ENCODE results near the gene C6orf141.

The C6orf141 gene

DNA sequence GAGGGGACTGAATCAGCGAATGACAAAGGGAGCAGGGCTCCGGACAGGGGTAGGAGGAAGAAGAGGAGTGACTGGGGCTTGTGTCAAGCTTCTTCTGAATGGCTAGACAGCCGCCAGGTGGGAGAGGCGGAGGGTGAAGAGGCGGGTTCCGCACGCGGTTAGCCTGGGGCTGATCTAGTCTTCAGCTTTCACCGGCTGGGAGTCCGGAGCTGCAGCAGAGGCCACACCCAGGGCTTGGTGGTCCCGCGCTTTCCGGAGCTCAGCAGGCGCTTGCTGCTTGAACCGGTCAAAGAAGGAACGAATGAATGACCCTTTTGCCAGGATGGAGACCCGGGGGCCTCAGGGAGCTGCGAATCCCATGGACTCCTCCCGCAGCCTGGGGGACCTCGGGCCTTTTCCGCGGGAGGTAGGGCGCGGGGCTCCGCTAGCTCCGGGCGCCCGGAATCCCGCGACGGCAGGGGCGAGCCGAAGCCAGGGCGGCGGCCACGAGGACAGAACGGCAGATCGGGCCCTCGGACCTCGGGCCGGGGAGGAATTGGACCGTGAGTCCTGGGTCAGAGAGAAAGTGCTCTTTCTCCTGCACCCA is at the start of gene C6orf141:
Gene C6orf141 (plus strand): TSS at position 177 of the 586 bp plus-strand sequence. CDS start 125 bp downstream, at position 302.
- DNase-seq (ENCODE audit: low read depth) = no peak

DNA sequence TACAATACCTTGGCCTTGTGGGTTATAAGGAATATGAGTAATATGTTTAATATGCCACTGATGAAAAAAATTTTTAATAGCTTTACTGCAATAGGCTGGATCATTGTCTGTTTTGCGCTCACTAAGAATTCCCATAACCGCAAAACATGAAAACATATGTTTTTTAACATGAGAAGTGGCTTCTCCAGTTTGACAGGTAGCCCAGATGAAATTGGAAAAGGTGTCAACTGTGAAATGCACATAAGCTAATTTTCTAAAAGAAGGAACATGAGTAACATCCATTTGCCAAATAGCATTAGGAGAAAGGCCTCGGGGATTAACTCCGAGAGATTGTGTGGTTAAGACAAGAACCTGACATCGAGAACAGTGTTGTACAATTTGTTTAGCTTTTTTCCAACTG is 45.8 kb upstream of the C6orf141 start:
- no peak for DNase-seq (ENCODE audit: low read depth)

DNA sequence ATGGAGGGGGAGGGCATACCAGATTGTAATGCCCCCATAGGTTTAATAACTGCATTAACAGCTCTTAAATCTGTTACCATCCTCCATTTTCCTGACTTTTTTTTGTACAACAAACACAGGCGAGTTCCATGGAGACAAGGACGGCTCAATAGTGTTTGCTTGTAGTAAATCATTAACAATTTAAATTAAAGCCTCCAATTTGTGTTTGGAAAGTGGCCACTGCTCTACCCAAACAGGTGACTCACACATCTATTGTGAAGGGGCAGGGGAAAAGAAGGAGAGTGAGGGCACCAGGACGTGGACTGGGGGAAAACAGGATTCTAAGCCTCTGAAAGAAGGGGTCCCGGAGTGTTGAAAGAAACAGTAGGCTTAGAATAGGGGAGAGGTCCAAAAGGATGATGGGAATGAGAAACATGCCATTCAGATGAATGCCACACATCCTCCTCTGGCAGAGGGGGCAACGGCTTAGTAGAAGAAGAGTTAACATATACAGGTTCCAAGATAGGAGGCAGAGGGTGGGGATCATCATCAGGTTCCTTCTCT is 43.8 kb upstream of the C6orf141 start:
- DNase-seq (ENCODE audit: low read depth) = no peak

- DNase-seq (ENCODE audit: low read depth) = no peak
Observed at GRCh38 chr6:49509342-49509741, 41.1 kb upstream of the C6orf141 start.

GRCh38 chr6:49513153-49513989 is 37.1 kb upstream of the C6orf141 start:
- DNase-seq (ENCODE audit: low read depth) = peak; percentile 44

- DNase-seq (ENCODE audit: low read depth) = no peak
Observed at GRCh38 chr6:49514571-49515484, 35.6 kb upstream of the C6orf141 start.

DNA sequence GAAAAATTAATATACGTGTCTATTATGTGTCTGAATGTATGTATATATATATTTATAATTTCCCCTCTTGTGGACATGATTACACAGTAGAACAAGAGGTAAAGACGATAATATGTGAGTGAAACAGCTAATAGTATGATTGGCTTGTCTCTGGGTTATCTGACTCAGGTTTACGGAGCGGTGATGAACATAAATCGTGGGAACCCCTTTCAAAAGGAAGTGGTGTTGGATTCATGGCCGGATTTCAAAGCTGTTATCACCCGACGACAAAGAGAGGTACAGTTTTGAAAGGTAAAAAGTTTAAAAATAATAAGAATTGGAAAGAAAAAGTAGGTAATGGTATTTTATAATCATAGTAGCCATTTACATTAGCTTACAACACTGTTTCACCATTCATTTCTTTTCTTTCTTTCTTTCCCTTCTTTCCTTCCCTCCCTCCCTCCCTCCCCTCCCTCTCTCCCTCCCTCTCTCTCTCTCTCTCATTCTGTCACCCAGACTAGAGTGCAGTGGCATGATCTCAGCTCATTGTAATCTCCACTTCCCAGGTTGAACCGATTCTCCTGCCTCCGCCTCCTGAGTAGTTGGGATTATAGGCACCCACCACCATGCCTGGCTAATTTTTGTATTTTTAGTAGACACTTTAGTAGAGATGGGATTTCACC is 34.9 kb upstream of the C6orf141 start:
- DNase-seq (ENCODE audit: low read depth) = no peak

DNA sequence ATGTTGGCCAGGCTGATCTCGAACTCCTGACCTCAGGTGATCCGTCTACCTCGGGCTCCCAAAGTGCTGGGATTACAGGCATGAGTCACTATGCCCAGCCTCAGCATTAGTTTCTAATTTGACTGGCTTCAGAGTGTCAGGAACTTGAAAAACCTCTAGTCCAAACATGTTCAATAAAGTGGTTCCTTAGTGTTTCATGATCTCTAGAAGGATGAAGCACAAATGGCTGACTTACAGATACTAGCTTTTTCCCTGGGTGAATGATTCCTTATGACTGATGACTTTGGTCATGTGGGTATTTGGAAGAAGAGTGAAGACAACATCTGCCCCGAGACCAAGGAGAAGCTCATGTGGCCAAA is 34.3 kb upstream of the C6orf141 start:
- DNase-seq (ENCODE audit: low read depth) = no peak

DNA sequence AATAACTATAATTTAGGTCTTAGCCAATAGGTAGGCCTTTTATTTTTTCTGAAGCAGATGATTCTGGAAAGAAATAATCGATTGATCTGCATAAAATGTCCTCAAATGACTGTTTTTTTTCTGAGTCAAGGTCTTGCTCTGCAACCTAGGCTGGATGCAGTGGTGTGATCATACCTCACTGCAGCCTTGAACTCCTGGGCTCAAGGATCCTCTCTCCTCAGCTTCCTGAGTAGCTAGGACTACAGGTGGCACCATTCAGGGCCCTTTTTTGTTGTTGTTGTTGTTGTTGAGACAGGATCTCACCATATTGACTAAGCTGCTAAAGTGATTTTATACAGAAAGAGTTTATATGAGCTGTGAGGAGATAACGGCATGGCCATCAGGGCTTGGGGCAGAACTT is 32.5 kb upstream of the C6orf141 start:
- DNase-seq (ENCODE audit: low read depth) = no peak

GRCh38 chr6:49519660-49520059 is 30.8 kb upstream of the C6orf141 start:
- no peak for DNase-seq (ENCODE audit: low read depth)

GRCh38 chr6:49522710-49523593 is 27.5 kb upstream of the C6orf141 start:
- DNase-seq (ENCODE audit: low read depth) = no peak

GRCh38 chr6:49523901-49524300 is 26.6 kb upstream of the C6orf141 start:
- DNase-seq (ENCODE audit: low read depth) = no peak

GRCh38 chr6:49524541-49524940 is 25.9 kb upstream of the C6orf141 start:
- DNase-seq (ENCODE audit: low read depth) = no peak

GRCh38 chr6:49526598-49526997 is 23.9 kb upstream of the C6orf141 start:
- no peak for DNase-seq (ENCODE audit: low read depth)

- DNase-seq (ENCODE audit: low read depth) = no peak
Observed at GRCh38 chr6:49527320-49527719, 23.1 kb upstream of the C6orf141 start.

DNA sequence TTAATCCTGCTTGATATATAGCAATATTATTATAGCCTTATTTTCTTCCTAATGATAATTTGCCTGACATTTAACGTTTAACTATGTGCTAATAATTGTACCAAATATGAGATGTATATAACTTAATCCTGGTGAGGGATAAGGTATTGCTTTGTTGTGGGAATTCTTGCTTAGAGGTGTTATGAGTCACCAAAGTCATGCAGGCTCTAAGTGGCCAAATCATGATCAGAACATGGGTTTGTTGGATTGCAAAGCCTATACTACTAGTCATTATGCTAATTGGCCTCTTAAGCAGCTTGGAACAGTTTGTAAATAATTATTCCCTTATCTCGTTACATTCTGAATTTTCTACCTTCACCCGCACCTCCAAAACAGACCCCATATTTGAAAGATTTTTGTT is 21.9 kb upstream of the C6orf141 start:
- DNase-seq (ENCODE audit: low read depth) = no peak

DNA sequence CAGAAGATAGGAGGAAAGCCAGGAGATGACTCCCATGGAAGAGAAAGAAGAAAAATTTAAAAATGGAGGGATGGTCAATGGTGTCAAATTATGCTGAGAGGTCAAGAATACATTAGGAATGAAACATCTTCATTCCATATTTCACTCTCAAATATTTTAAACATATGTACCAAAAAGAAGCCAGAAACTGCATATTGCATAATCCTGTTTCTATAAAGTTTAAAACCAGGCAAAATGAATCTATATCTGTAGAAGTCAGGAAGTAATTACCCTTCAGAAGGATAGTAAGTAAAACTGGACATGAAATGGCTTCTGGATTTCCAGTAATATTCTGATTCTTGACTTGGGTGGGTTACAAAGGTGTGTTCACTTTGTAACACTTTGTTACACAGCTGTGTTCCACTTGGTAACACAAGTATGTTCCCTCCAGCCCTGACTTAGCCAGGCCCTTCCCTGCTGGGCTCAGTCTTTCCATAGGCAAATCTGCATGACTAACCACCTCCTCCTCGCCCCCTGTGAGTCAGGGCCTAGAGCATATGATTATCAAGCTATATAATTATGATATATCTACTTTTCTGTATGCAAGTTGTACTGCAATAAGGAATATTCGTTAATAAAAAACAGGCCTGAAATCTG is 20.2 kb upstream of the C6orf141 start:
- DNase-seq (ENCODE audit: low read depth) = peak; percentile 12

DNA sequence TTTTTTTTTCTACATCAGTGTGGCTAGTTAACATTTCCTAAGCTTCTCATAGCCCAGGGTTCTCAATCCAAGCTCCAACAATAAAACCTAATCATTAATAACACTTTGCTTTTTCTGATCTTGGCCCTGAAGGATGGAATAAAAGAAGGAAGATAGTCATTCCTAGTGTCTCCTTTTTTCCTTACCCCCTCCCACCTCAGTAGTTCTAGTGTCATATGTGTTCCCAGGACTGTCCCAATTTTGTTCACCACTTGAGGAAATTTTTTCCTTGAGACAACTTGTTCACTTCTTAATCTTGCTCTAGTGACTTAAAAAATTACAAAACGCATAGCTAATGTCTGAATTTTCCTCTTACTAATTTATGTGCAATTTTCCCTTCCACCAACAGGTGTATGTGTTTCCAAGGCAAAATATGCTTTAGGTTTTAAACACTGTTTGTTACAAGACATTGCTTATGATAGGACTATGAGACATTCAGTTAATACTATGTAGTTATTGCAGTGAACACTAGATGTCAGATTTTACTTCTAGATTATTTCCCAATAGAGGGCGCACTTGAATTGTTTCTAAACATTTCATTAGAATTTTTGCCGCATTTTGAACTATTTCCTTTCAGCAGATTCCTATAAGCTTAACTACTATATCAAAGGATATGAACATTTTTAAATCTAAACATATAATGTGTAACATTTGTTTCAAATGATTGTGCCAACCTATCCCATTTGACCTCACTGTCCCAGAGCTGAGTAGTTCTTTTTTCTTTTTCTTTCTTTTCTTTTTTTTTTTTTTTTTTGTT is 18.5 kb upstream of the C6orf141 start:
- DNase-seq (ENCODE audit: low read depth) = peak; percentile 60

- no peak for DNase-seq (ENCODE audit: low read depth)
Observed at GRCh38 chr6:49535795-49536194, 14.7 kb upstream of the C6orf141 start.
